HL-60 (cell line): ENCODE results near the gene ZBTB12.

Experiments
- DNase-seq, 2 experiments: peaks; one replicate each; pipeline ENCODE4 v3.0.0-alpha.2; 2010 to 2020; ENCODE audit warnings: low read depth in 1 of 2, low spot score in 1 of 2
- H3K27ac ChIP-seq: fragments of 250-450 bp; sonication (Bioruptor Pico); replicated peaks from 2 replicates; pipeline ENCODE4 v1.5.1; 2020; ENCODE audit warnings: mild to moderate bottlenecking, moderate library complexity
- H3K27me3 ChIP-seq: fragments of 250-450 bp; sonication (Bioruptor Pico); 2 replicates; pipeline ENCODE4 v1.5.1; 2021; ENCODE audit warnings: mild to moderate bottlenecking, moderate library complexity; ENCODE audit not compliant: insufficient read depth, poor library complexity, severe bottlenecking
- H3K4me3 ChIP-seq: replicated peaks from 2 replicates; pipeline ENCODE4 v1.5.1; 2011; ENCODE audit warnings: mild to moderate bottlenecking, control low read depth, low read length; ENCODE audit not compliant: insufficient read depth
- CTCF ChIP-seq: IDR thresholded peaks from one replicate; pipeline ENCODE4 v1.5.1; 2011; ENCODE audit warnings: low read length, control low read depth, inconsistent platforms; ENCODE audit not compliant: insufficient read depth
- GABPA ChIP-seq: IDR thresholded peaks from 2 replicates; pipeline ENCODE4 v1.6.1; 2012; ENCODE audit warnings: low read depth
- POLR2AphosphoS5 ChIP-seq: IDR thresholded peaks from 2 replicates; pipeline ENCODE4 v1.6.1; 2012; ENCODE audit warnings: low read depth
- REST ChIP-seq: IDR thresholded peaks from 2 replicates; pipeline ENCODE4 v1.6.1; 2012; ENCODE audit warnings: low read depth; ENCODE audit not compliant: insufficient replicate concordance
- SPI1 ChIP-seq: IDR thresholded peaks from 2 replicates; pipeline ENCODE4 v1.6.1; 2012; ENCODE audit warnings: low read depth, mild to moderate bottlenecking, borderline replicate concordance

The ZBTB12 gene

GRCh38 chr6:31879901-31880300 is 22.0 kb downstream of the ZBTB12 start:
- TF ChIP-seq REST = no peak
- 0 out of 2 replicates have a peak, but pooled peaks have one; percentile 18 for TF ChIP-seq POLR2AphosphoS5
- Histone ChIP-seq H3K4me3 (no peak overlapping the region), H3K27ac (no peak overlapping the region), H3K27me3 (no peaks in the 10 kb centered on the region)
- no peak for DNase-seq

- Histone ChIP-seq H3K27ac (no peak overlapping the region), H3K4me3 (no peak overlapping the region), H3K27me3 (no peaks in the 10 kb centered on the region)
- DNase-seq = no peak
- no peak for TF ChIP-seq GABPA
- no peak for TF ChIP-seq REST
- no peak for TF ChIP-seq CTCF
- TF ChIP-seq SPI1 = no peak
- no peak; the same call in 1 of the 2 replicates for TF ChIP-seq POLR2AphosphoS5
Measured at GRCh38 chr6:31879143-31879542, 22.7 kb downstream of the ZBTB12 start.

GRCh38 chr6:31878726-31879125 is 23.2 kb downstream of the ZBTB12 start, which contains the start of gene SLC44A4:
TSS of gene SLC44A4 (minus strand) at chr6:31878997. CDS start at chr6:31878980, 17 bp downstream.
- no peak within 1 kb of the TSS for H3K27ac ChIP-seq
- no peak for DNase-seq
- H3K4me3 ChIP-seq = no peak within 1 kb of the TSS
- TF ChIP-seq POLR2AphosphoS5 (no peak), GABPA (no peak), SPI1 (no peak), REST (no peak), CTCF (no peak)
- H3K27me3 ChIP-seq = no peaks in the 10 kb centered on the region

- H3K27me3 ChIP-seq = no peaks in the 10 kb centered on the region
- H3K4me3 ChIP-seq = no peak overlapping the region
- no peak overlapping the region for H3K27ac ChIP-seq
- DNase-seq = no peak
- TF ChIP-seq POLR2AphosphoS5 (no peak), SPI1 (no peak), REST (no peak), CTCF (no peak), GABPA (no peak)
Measured at GRCh38 chr6:31878222-31878621, 23.7 kb downstream of the ZBTB12 start.
